Measurements from ENCODE around the gene SHISA8. TPM values are rescaled to one million over a fixed set of nuclear protein-coding genes. Genes with fewer than 3 reads are reported as not detected.

SHISA8 gene
- total and polyA plus RNA-seq, 2 experiments from 2014 or later = 0.33 TPM; not detected in 1

- TF ChIP-seq EZH2 (IDR thresholded peaks at IDR 0.05; ENCODE audit: borderline replicate concordance) (no peak), EZH2phosphoT487 (IDR thresholded peaks at IDR 0.05; ENCODE audit: low read depth, severe bottlenecking, unreplicated experiment) (no peak), CTCF (IDR thresholded peaks at IDR 0.05; ENCODE audit: poor library complexity) (no peak)
- no peak overlapping the region for H3K4me2 ChIP-seq
- H4K20me1 ChIP-seq (ENCODE audit: insufficient read depth, poor library complexity, severe bottlenecking) = peaks cover 13% of the 10 kb centered on the region
- H3K9me2 ChIP-seq (replicated peaks; ENCODE audit: insufficient read depth) = no peaks in the 10 kb centered on the region
- H3K36me3 ChIP-seq (replicated peaks; ENCODE audit: insufficient read depth, low read depth) = no peaks in the 10 kb centered on the region
- no peaks in the 10 kb centered on the region for H3K4me1 ChIP-seq (ENCODE audit: insufficient read depth)
- no peak overlapping the region for H3K4me3 ChIP-seq
- DNase-seq (ENCODE audit: low spot score) = no peak
- H3K79me2 ChIP-seq = peaks cover 4% of the 10 kb centered on the region
- no peak overlapping the region for H3K27ac ChIP-seq
- no peak overlapping the region for H2AFZ ChIP-seq
- H3K27me3 ChIP-seq = no peaks in the 10 kb centered on the region
- no peaks in the 10 kb centered on the region for H3K9me3 ChIP-seq (ENCODE audit: low read depth)
These were observed 38.2 kb downstream of the SHISA8 start for GRCh38 chr22:41876675-41877074.

- no peak overlapping the region for H2AFZ ChIP-seq
- TF ChIP-seq EZH2phosphoT487 (IDR thresholded peaks at IDR 0.05; ENCODE audit: low read depth, severe bottlenecking, unreplicated experiment) = no peak
- TF ChIP-seq EZH2 (IDR thresholded peaks at IDR 0.05; ENCODE audit: borderline replicate concordance) = no peak
- TF ChIP-seq CTCF (IDR thresholded peaks at IDR 0.05; ENCODE audit: poor library complexity) = no peak
These were observed 38.6 kb downstream of the SHISA8 start for GRCh38 chr22:41876275-41876674.

GRCh38 chr22:41875531-41876270 lies 39.2 kb downstream of the SHISA8 start:
- Histone ChIP-seq H3K27me3 (no peaks in the 10 kb centered on the region), H3K36me3 (replicated peaks; ENCODE audit: insufficient read depth, low read depth) (no peaks in the 10 kb centered on the region), H4K20me1 (ENCODE audit: insufficient read depth, poor library complexity, severe bottlenecking) (peaks cover 13% of the 10 kb centered on the region), H2AFZ (no peak overlapping the region), H3K4me2 (no peak overlapping the region), H3K4me3 (no peak overlapping the region), H3K27ac (no peak overlapping the region), H3K9me3 (ENCODE audit: low read depth) (no peaks in the 10 kb centered on the region), H3K9me2 (replicated peaks; ENCODE audit: insufficient read depth) (no peaks in the 10 kb centered on the region), H3K79me2 (peaks cover 14% of the 10 kb centered on the region), H3K4me1 (ENCODE audit: insufficient read depth) (no peaks in the 10 kb centered on the region)
- TF ChIP-seq EZH2 (IDR thresholded peaks at IDR 0.05; ENCODE audit: borderline replicate concordance) = no peak
- no peak for TF ChIP-seq EZH2phosphoT487 (IDR thresholded peaks at IDR 0.05; ENCODE audit: low read depth, severe bottlenecking, unreplicated experiment)
- no peak for TF ChIP-seq CTCF (IDR thresholded peaks at IDR 0.05; ENCODE audit: poor library complexity)
- 85% methylated on average over 10 of the region's 10 CpGs for WGBS (ENCODE audit: low lambda C conversion rate, missing lambda C conversion rate)
- no peak for DNase-seq (ENCODE audit: low spot score)

More at GRCh38 chr22:41876275-41876674, 38.6 kb downstream of the SHISA8 start:
- Histone ChIP-seq H3K4me3 (no peak overlapping the region), H3K4me2 (no peak overlapping the region), H3K36me3 (replicated peaks; ENCODE audit: insufficient read depth, low read depth) (no peaks in the 10 kb centered on the region), H3K9me2 (replicated peaks; ENCODE audit: insufficient read depth) (no peaks in the 10 kb centered on the region), H3K79me2 (peaks cover 8% of the 10 kb centered on the region), H3K27me3 (no peaks in the 10 kb centered on the region), H4K20me1 (ENCODE audit: insufficient read depth, poor library complexity, severe bottlenecking) (peaks cover 13% of the 10 kb centered on the region), H3K4me1 (ENCODE audit: insufficient read depth) (no peaks in the 10 kb centered on the region), H3K27ac (no peak overlapping the region), H3K9me3 (ENCODE audit: low read depth) (no peaks in the 10 kb centered on the region)
- no peak for DNase-seq (ENCODE audit: low spot score)
- 96% methylated on average over 3 of the region's 3 CpGs for WGBS (ENCODE audit: low lambda C conversion rate, missing lambda C conversion rate)
